Measurements from ENCODE around the gene MYO7B.

DNA sequence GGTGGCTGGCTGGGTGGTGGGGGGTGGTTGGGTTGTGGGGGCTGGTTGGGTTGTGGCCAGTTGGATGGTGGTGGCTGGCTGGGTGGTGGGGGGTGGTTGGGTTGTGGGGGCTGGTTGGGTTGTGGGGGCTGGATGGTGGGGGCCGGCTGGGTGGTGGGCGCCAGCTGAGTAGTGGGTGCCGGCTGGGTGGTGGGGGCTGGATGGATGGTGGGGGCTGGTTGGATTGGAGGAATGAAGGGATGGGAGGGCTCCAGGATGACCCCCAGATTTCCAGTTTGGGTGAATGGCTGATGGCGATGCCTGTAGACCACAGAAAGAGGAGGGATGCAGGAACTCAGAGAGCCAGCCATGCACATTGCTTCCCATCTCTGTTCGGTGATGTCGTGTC lies 83.7 kb downstream of the MYO7B start:
- TF ChIP-seq CTCF (IDR thresholded peaks at IDR 0.05), result no peak
- TF ChIP-seq POLR2A (IDR thresholded peaks at IDR 0.05), result no peak
- TF ChIP-seq EP300 (IDR thresholded peaks at IDR 0.05), result no peak
